Vagina (tissue), 2 donors: ENCODE results near the gene FAM98C. TPM values are rescaled to one million over a fixed set of nuclear protein-coding genes. Genes with fewer than 3 reads are reported as not detected.
"Not testable (repeated sequence)": the region's sequence is repeated elsewhere in the genome, so short reads cannot be mapped to it uniquely, and the experiment has no call there.

ENCODE experiments used
- DNase-seq, 2 donors: peaks; one replicate each; pipeline ENCODE4 v3.0.0-alpha.2; 2017; ENCODE audit errors: extremely low spot score in 2 of 2
- H3K27ac ChIP-seq: fragments of 200-600 bp; sonication (generic); one replicate; pipeline ENCODE4 v1.5.1; 2019
- H3K27me3 ChIP-seq: fragments of 200-600 bp; sonication (generic); one replicate; pipeline ENCODE4 v1.5.1; 2019
- H3K36me3 ChIP-seq, 2 donors: fragments of 200-600 bp; sonication (generic); one replicate each; pipeline ENCODE4 v1.5.1; 2017 to 2019
- H3K4me1 ChIP-seq: fragments of 200-600 bp; sonication (generic); one replicate; pipeline ENCODE4 v1.5.1; 2019
- H3K4me3 ChIP-seq, 2 donors: fragments of 200-600 bp; sonication (generic); 1 replicate in 1 of 2; 2 replicates in 1 of 2; pipeline ENCODE4 v1.5.1; 2016 to 2019
- H3K9me3 ChIP-seq: fragments of 200-600 bp; sonication (generic); one replicate; pipeline ENCODE4 v1.5.1; 2019
- POLR2A ChIP-seq, 2 donors: fragments of 450-650 bp; IDR thresholded peaks; one replicate each; pipeline ENCODE4 v1.6.1; 2017; ENCODE audit warnings: antibody characterized with exemption in 2 of 2, mild to moderate bottlenecking in 2 of 2, moderate library complexity in 2 of 2
- POLR2AphosphoS5 ChIP-seq, 2 donors: sonication (generic); formaldehyde crosslinking; IDR thresholded peaks; one replicate each; pipeline ENCODE4 v1.9.0; 2017; ENCODE audit warnings: antibody characterized with exemption in 2 of 2, mild to moderate bottlenecking in 2 of 2, low read depth in 1 of 2; ENCODE audit not compliant: insufficient read depth in 1 of 2
- intact Hi-C: fragments of 100-400 bp; cut with DNase I; formaldehyde crosslinking; loops from one replicate; pipeline ENCODE4 v1.15.1; 2023
- total RNA-seq: library from RNA; depleted of rRNA; stranded (reverse); fragments of >200 nt; gene quantifications from one replicate; pipeline ENCODE4 v1.2.3, GENCODE V29; 2016
- TF ChIP-seq, protein P1 (sequence below), 3 experiments: fragments of 450-650 bp in 2 of 3; fragments of 200-600 bp in 1 of 3; sonication (generic) in 1 of 3; IDR thresholded peaks; one replicate each; pipeline ENCODE4 v1.5.1; 2017 to 2019; ENCODE audit warnings: antibody characterized with exemption in 3 of 3, mild to moderate bottlenecking in 2 of 3, moderate library complexity in 2 of 3

FAM98C gene
- total RNA-seq, 1 donor from 2014 or later = 32.7 TPM

DNA sequence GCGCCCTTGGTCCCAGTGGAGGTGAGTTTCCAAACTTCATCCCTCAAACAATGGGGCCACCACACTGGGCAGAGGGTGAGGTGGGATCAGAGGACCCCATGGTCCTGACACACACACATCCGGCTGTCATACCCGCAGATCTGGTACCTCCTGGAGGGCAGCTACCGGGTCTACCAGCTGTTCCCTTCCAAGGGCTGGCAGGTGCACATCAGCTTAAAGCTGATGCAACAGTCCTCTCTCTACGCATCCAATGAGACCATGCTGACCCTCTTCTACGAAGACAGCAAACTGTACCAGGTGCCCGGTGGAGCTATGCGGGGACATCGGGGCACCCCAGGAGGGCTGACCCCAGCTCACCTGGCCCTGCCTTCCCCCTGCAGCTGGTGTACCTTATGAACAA is 42.5 kb upstream of the FAM98C start:
- intact Hi-C loops = no loop called here
- no peaks in the 10 kb centered on the region for H3K27me3 ChIP-seq

DNA sequence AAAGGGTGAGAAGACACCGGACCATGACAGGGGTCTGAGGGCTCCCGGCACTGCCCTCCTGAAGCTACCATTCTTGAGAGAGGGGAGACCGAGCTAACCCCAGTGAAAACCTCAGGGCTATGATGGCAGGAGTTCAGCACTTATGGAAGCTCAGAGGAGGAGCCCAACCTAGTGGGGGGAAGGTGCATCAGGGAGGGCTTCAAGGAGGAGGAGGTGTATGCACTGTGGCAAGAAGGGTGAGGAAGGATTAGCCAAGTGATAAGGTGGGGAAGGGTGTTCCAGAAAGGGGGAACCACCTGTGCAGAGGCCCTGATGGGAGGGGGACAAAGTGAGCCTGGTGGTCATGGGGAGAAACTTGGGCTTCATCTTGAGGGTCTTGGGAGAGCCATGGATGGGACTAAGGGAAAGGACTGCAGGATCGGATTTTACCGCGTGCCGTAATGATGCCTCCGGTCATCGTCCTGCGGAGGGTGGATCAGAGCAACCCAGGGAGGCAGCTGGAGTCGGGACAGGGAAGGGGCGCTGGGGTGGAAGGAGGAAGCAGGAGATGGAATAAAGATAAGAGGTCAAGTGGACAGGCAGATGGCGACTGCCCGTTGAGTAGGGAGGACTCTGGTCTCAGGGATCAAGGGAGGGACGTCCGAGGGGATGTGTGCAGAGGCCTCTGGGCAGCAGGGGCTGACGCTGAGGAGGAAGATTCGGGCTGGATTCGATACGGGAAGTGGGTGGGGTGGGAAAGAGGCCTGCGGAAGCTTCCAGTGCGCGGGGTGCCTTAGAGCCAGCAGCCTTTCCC is 41.9 kb upstream of the FAM98C start:
- TF ChIP-seq POLR2AphosphoS5 (IDR thresholded peaks at IDR 0.05; ENCODE audit: insufficient read depth in 1 of 2, low read depth in 1 of 2) (no peak), POLR2A (IDR thresholded peaks at IDR 0.05) (no peak)
- TF ChIP-seq, protein P1, sequence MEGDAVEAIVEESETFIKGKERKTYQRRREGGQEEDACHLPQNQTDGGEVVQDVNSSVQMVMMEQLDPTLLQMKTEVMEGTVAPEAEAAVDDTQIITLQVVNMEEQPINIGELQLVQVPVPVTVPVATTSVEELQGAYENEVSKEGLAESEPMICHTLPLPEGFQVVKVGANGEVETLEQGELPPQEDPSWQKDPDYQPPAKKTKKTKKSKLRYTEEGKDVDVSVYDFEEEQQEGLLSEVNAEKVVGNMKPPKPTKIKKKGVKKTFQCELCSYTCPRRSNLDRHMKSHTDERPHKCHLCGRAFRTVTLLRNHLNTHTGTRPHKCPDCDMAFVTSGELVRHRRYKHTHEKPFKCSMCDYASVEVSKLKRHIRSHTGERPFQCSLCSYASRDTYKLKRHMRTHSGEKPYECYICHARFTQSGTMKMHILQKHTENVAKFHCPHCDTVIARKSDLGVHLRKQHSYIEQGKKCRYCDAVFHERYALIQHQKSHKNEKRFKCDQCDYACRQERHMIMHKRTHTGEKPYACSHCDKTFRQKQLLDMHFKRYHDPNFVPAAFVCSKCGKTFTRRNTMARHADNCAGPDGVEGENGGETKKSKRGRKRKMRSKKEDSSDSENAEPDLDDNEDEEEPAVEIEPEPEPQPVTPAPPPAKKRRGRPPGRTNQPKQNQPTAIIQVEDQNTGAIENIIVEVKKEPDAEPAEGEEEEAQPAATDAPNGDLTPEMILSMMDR (IDR thresholded peaks at IDR 0.05) = no peak
- H3K36me3 ChIP-seq = no peaks in the 10 kb centered on the region
- no peak overlapping the region for H3K27ac ChIP-seq
- no peaks in the 10 kb centered on the region for H3K9me3 ChIP-seq
- H3K27me3 ChIP-seq = no peaks in the 10 kb centered on the region
- no peak for DNase-seq
- H3K4me3 ChIP-seq = peak overlapping the region; percentile 55 to 63
- intact Hi-C loops = no loop called here
- peaks cover 18% of the 10 kb centered on the region for H3K4me1 ChIP-seq

More for the DNA sequence above, 42.5 kb upstream of the FAM98C start:
- Histone ChIP-seq H3K4me3 (no peak overlapping the region), H3K36me3 (no peaks in the 10 kb centered on the region), H3K27ac (no peak overlapping the region), H3K9me3 (no peaks in the 10 kb centered on the region), H3K4me1 (peaks cover 18% of the 10 kb centered on the region)
- TF ChIP-seq POLR2AphosphoS5 (IDR thresholded peaks at IDR 0.05; ENCODE audit: insufficient read depth in 1 of 2, low read depth in 1 of 2) (no peak), POLR2A (IDR thresholded peaks at IDR 0.05) (no peak)
- TF ChIP-seq, protein P1 (IDR thresholded peaks at IDR 0.05) = no peak
- no peak for DNase-seq

DNA sequence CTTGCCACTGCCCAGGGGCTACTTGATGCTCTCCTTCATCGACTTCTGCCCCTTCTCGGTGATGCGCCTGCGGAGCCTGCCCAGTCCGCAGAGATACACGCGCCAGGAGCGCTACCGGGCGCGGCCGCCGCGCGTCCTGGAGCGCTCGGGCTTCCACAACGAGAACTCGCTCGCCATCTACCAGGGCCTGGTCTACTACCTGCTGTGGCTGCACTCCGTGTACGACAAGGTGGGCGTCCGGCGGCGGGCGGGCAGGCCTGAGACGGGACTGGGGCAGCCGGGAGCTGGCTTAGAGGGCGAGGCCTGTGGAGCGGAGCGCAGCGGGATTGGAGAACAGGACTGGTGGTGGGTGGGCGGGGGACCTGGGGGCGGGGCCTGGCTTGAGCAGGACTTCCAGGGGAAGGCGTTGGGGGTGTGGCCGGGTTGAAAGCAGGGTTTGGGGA is 41.2 kb upstream of the FAM98C start:
- Histone ChIP-seq H3K36me3 (no peaks in the 10 kb centered on the region), H3K9me3 (no peaks in the 10 kb centered on the region), H3K27me3 (no peaks in the 10 kb centered on the region), H3K4me3 (peak overlapping the region; percentile 55 to 63), H3K4me1 (peaks cover 18% of the 10 kb centered on the region), H3K27ac (no peak overlapping the region)
- intact Hi-C loops = no loop called here
- TF ChIP-seq POLR2A (IDR thresholded peaks at IDR 0.05) = no peak
- TF ChIP-seq, protein P1 (IDR thresholded peaks at IDR 0.05) = no peak
- TF ChIP-seq POLR2AphosphoS5 (IDR thresholded peaks at IDR 0.05; ENCODE audit: insufficient read depth in 1 of 2, low read depth in 1 of 2) = no peak
- no peak for DNase-seq

DNA sequence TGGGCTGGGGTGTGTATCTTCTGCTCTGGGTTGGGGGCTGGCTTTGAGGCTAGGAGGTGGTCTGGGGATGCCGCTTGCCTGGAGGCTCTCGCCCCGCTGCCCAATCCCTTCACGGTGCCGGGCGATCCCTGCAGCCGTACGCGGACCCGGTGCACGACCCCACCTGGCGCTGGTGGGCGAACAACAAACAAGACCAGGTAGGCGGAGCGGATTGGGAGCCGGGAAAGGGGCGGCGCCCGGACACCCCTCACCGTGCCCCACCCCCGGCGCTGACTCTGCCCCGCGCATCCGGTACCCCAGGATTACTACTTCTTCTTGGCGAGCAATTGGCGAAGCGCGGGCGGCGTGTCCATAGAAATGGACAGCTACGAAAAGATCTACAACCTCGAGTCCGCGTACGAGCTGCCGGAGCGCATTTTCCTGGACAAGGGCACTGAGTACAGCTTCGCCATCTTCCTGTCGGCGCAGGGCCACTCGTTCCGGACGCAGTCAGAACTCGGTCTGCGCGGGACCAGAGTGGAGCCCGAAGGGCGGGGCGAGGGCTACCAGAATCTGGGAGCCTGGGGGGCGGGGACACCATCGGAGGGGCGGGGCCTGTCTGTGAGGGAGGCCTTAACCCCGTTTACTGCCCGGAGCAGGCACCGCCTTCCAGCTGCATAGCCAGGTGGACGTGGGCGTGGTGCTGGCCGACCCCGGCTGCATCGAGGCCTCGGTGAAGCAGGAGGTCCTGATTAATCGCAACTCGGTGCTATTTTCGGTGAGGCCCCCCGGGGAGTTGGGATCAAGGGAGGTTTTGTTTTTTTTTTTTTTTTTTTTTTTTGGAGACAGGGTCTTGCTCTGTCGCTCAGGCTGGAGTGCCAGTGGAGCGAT is 40.6 kb upstream of the FAM98C start:
- Histone ChIP-seq H3K27me3 (no peaks in the 10 kb centered on the region), H3K27ac (no peak overlapping the region)
- no peak for DNase-seq

DNA sequence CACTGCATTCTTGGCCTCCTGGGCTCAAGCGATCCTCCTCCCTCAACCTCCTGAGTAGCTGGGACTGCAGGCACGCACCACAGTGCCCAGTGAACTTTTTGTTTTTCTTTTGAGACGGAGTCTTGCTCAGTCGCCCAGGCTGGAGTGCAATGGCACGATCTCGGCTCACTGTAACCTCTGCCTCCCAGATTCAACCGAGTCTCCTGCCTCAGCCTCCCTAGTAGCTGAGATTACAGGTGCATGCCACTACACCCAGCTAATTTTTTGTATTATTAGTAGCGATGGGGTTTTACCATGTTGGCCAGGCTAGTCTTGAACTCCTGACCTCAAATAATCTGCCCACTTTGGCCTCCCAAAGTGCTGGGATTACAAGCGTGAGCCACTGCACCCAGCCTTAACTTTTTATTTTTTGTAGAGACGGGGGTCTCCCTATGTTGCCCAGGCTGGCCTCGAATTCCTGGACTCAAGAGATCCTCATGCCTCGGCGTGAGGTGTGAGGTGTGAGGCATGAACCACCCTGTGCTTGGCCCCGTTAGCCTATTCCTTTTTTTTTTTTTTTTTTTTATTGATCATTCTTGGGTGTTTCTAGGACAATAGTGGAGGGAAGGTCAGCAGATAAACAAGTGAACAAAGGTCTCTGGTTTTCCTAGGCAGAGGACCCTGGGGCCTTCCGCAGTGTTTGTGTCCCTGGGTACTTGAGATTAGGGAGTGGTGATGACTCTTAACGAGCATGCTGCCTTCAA is 39.8 kb upstream of the FAM98C start:
- intact Hi-C loops, H3K27ac ChIP-seq, H3K27me3 ChIP-seq, H3K36me3 ChIP-seq, DNase-seq, H3K9me3 ChIP-seq: not testable (repeated sequence)
- H3K4me3 ChIP-seq = peak overlapping the region in 1 of 2 donors; percentile 55
- peaks cover 18% of the 10 kb centered on the region for H3K4me1 ChIP-seq

More for the DNA sequence above, 40.6 kb upstream of the FAM98C start:
- intact Hi-C loops = no loop called here
- TF ChIP-seq POLR2A (IDR thresholded peaks at IDR 0.05) (no peak), POLR2AphosphoS5 (IDR thresholded peaks at IDR 0.05; ENCODE audit: insufficient read depth in 1 of 2, low read depth in 1 of 2) (peak; percentile 28 to 51)
- TF ChIP-seq, protein P1 (IDR thresholded peaks at IDR 0.05) = no peak
- Histone ChIP-seq H3K4me1 (peaks cover 18% of the 10 kb centered on the region), H3K36me3 (no peaks in the 10 kb centered on the region), H3K4me3 (peak overlapping the region; percentile 55 to 63), H3K9me3 (no peaks in the 10 kb centered on the region)
